ENCODE data around the gene PCDH12. TPM values are rescaled to one million over a fixed set of nuclear protein-coding genes. Genes with fewer than 3 reads are reported as not detected.

PCDH12 gene
- polyA plus RNA-seq, 1 donor (not counting 4 experiments of a cell fraction or from before 2014, with no cell fraction given): 0.01 TPM

GRCh38 chr5:141997358-141997960 lies 39.5 kb upstream of the PCDH12 start:
- DNase-seq (ENCODE audit: low read depth, low spot score) (no peak), FAIRE-seq (no peak)
- Histone ChIP-seq H3K4me2 (ENCODE audit: control insufficient read depth, extremely low read depth, insufficient read depth, low read depth, low read length) (no peak overlapping the region), H4K20me1 (ENCODE audit: control insufficient read depth, extremely low read depth, insufficient read depth, low read length) (no peaks in the 10 kb centered on the region), H3K27ac (ENCODE audit: control insufficient read depth, insufficient read depth, low read length) (no peak overlapping the region), H3K4me1 (ENCODE audit: control insufficient read depth, extremely low read depth, insufficient read depth, low read length) (peaks cover 2% of the 10 kb centered on the region), H3K9ac (ENCODE audit: control insufficient read depth, extremely low read depth, insufficient read depth, low read length) (no peak overlapping the region), H3K79me2 (ENCODE audit: control insufficient read depth, insufficient read depth, low read length) (no peaks in the 10 kb centered on the region), H3K4me3 (ENCODE audit: control insufficient read depth in 2 of 3, extremely low read depth in 1 of 3, insufficient read depth in 2 of 3, low read depth in 1 of 3, low read length in 3 of 3) (no peak overlapping the region), H3K9me3 (ENCODE audit: control insufficient read depth, low read depth, low read length) (no peaks in the 10 kb centered on the region), H2AFZ (ENCODE audit: control insufficient read depth, low read length) (no peak overlapping the region), H3K9me1 (ENCODE audit: control insufficient read depth, extremely low read depth, insufficient read depth, low read length) (no peaks in the 10 kb centered on the region), H3K36me3 (ENCODE audit: control insufficient read depth in 2 of 2, extremely low read depth in 1 of 2, insufficient read depth in 2 of 2, low read length in 2 of 2) (peaks cover 18% of the 10 kb centered on the region in 2 experiments), H3K27me3 (ENCODE audit: control insufficient read depth, extremely low read depth, insufficient read depth, low read length) (no peaks in the 10 kb centered on the region)
- TF ChIP-seq EZH2 (IDR thresholded peaks at IDR 0.05; ENCODE audit: low read length) (no peak), CTCF (optimal IDR thresholded peaks at IDR 0.05 in 1 of 3, IDR thresholded peaks at IDR 0.05 in 1 of 3, conservative IDR thresholded peaks at IDR 0.05 in 1 of 3; ENCODE audit: extremely low read depth in 1 of 3, insufficient read depth in 2 of 3, low read length in 3 of 3) (no peak)
- dilution Hi-C loops (cut with MboI; ENCODE audit: extremely low pct_ligation_motif_present, low sequenced_read_pairs): no loop called here

- Histone ChIP-seq H3K9ac (ENCODE audit: control insufficient read depth, extremely low read depth, insufficient read depth, low read length) (no peak overlapping the region), H3K36me3 (ENCODE audit: control insufficient read depth in 2 of 2, extremely low read depth in 1 of 2, insufficient read depth in 2 of 2, low read length in 2 of 2) (peaks cover 18% of the 10 kb centered on the region in 2 experiments), H3K4me1 (ENCODE audit: control insufficient read depth, extremely low read depth, insufficient read depth, low read length) (peaks cover 2% of the 10 kb centered on the region), H3K4me2 (ENCODE audit: control insufficient read depth, extremely low read depth, insufficient read depth, low read depth, low read length) (no peak overlapping the region), H3K27ac (ENCODE audit: control insufficient read depth, insufficient read depth, low read length) (no peak overlapping the region), H3K4me3 (ENCODE audit: control insufficient read depth in 2 of 3, extremely low read depth in 1 of 3, insufficient read depth in 2 of 3, low read depth in 1 of 3, low read length in 3 of 3) (no peak overlapping the region), H2AFZ (ENCODE audit: control insufficient read depth, low read length) (no peak overlapping the region), H3K27me3 (ENCODE audit: control insufficient read depth, extremely low read depth, insufficient read depth, low read length) (no peaks in the 10 kb centered on the region), H4K20me1 (ENCODE audit: control insufficient read depth, extremely low read depth, insufficient read depth, low read length) (no peaks in the 10 kb centered on the region), H3K79me2 (ENCODE audit: control insufficient read depth, insufficient read depth, low read length) (no peaks in the 10 kb centered on the region), H3K9me3 (ENCODE audit: control insufficient read depth, low read depth, low read length) (no peaks in the 10 kb centered on the region), H3K9me1 (ENCODE audit: control insufficient read depth, extremely low read depth, insufficient read depth, low read length) (no peaks in the 10 kb centered on the region)
- TF ChIP-seq EZH2 (IDR thresholded peaks at IDR 0.05; ENCODE audit: low read length) (no peak), CTCF (optimal IDR thresholded peaks at IDR 0.05 in 1 of 3, IDR thresholded peaks at IDR 0.05 in 1 of 3, conservative IDR thresholded peaks at IDR 0.05 in 1 of 3; ENCODE audit: extremely low read depth in 1 of 3, insufficient read depth in 2 of 3, low read length in 3 of 3) (no peak)
- no peak for FAIRE-seq
- DNase-seq (ENCODE audit: low read depth, low spot score): no peak
- dilution Hi-C loops (cut with MboI; ENCODE audit: extremely low pct_ligation_motif_present, low sequenced_read_pairs): no loop called here
Measured at GRCh38 chr5:141995656-141996055, 37.7 kb upstream of the PCDH12 start.

All from keratinocyte (primary cell).